Small intestine (tissue), 7 donors: Measurements from ENCODE around the gene VPS45. TPM values are rescaled to one million over a fixed set of nuclear protein-coding genes. Genes with fewer than 3 reads are reported as not detected.
"Not testable (repeated sequence)": the region's sequence is repeated elsewhere in the genome, so short reads cannot be mapped to it uniquely, and the experiment has no call there.

Experiments used
- DNase-seq, 2 donors: peaks; one replicate each; pipeline versions ENCODE4 v3.0.0 to v3.0.0-alpha.2; 2013
- FAIRE-seq: peaks from 2 replicates; lab custom pipeline; 2012; peaks lifted over from hg19 to GRCh38; lab: Jason Lieb, UNC
- H3K27ac ChIP-seq, 3 donors: one replicate each; pipeline ENCODE4 v1.5.1; 2013; ENCODE audit warnings: low read length in 2 of 3, mild to moderate bottlenecking in 2 of 3, control low read depth in 1 of 3, inconsistent platforms in 1 of 3, low read depth in 1 of 3, moderate library complexity in 1 of 3
- H3K27me3 ChIP-seq, 3 donors: one replicate each; pipeline ENCODE4 v1.6.1; 2013; ENCODE audit warnings: low read length in 3 of 3, inconsistent platforms in 1 of 3; ENCODE audit not compliant: control insufficient read depth in 3 of 3, insufficient read depth in 3 of 3
- H3K36me3 ChIP-seq, 3 donors: one replicate each; pipeline ENCODE4 v1.6.1; 2013; ENCODE audit warnings: low read length in 3 of 3, inconsistent platforms in 1 of 3, low read depth in 1 of 3, mild to moderate bottlenecking in 1 of 3, moderate library complexity in 1 of 3; ENCODE audit not compliant: control insufficient read depth in 3 of 3, insufficient read depth in 2 of 3
- H3K4me1 ChIP-seq, 3 donors: one replicate each; pipeline ENCODE4 v1.6.1; 2013; ENCODE audit warnings: low read length in 2 of 3, inconsistent platforms in 1 of 3, low read depth in 1 of 3, mild to moderate bottlenecking in 1 of 3, moderate library complexity in 1 of 3; ENCODE audit not compliant: control insufficient read depth in 3 of 3, insufficient read depth in 2 of 3
- H3K4me3 ChIP-seq, 3 donors: one replicate each; pipeline ENCODE4 v1.5.1; 2013; ENCODE audit warnings: low read length in 3 of 3, control low read depth in 1 of 3, inconsistent platforms in 1 of 3, low read depth in 1 of 3, mild to moderate bottlenecking in 1 of 3, moderate library complexity in 1 of 3
- H3K9me3 ChIP-seq, 2 donors: one replicate each; pipeline ENCODE4 v1.6.1; 2013; ENCODE audit warnings: low read depth in 1 of 2, low read length in 1 of 2; ENCODE audit not compliant: control insufficient read depth in 2 of 2, insufficient read depth in 1 of 2
- WGBS, 3 donors: extraction: QIAGEN DNeasy Blood & Tissue Kit; methylation state at CpG; one replicate each; pipeline ENCODE4 v1.1.7; 2013; 5-methylcytosine and 5-hydroxymethylcytosine counted together
- polyA plus RNA-seq, 4 donors: library from polyadenylated mRNA; stranded (reverse) in 3 of 4; unstranded in 1 of 4; fragments of 200-250 nt in 3 of 4; fragments of 120-200 nt in 1 of 4; gene quantifications; one replicate each; pipeline versions ENCODE4 v1.2.1 to v1.2.3, GENCODE V29; 2013
- donor health status: healthy with polysubstance abuse.
- donor health status: control.
- donor health status: control.
- donor health status: Bipolar disorder and iron deficiency.
- donor health status: healthy.

The VPS45 gene
- polyA plus RNA-seq, 4 donors = 19.2 to 32.1 (median 22.7) TPM

- H3K4me3 ChIP-seq = no peak overlapping the region
- no peaks in the 10 kb centered on the region for H3K27me3 ChIP-seq
- H3K9me3 ChIP-seq = no peaks in the 10 kb centered on the region
- no peaks in the 10 kb centered on the region for H3K4me1 ChIP-seq
- H3K36me3 ChIP-seq = no peaks in the 10 kb centered on the region
- DNase-seq (no peak), FAIRE-seq (no peak)
- no peak overlapping the region for H3K27ac ChIP-seq
Observed at GRCh38 chr1:150034336-150034735, 33.2 kb upstream of the VPS45 start.

- FAIRE-seq = no peak
- Histone ChIP-seq H3K4me1 (no peaks in the 10 kb centered on the region), H3K36me3 (no peaks in the 10 kb centered on the region), H3K9me3 (no peaks in the 10 kb centered on the region), H3K27ac (no peak overlapping the region), H3K4me3 (no peak overlapping the region), H3K27me3 (no peaks in the 10 kb centered on the region)
- WGBS, 3 donors = 82 to 95% (median 86%) methylated on average over 2 of the region's 2 CpGs
- no peak for DNase-seq
Observed at GRCh38 chr1:150049926-150050325, 17.6 kb upstream of the VPS45 start.

GRCh38 chr1:150051089-150051373, 16.5 kb upstream of the VPS45 start:
- H3K4me1 ChIP-seq = no peaks in the 10 kb centered on the region
- no peak for DNase-seq
- H3K27ac ChIP-seq = no peak overlapping the region
- no peak overlapping the region for H3K4me3 ChIP-seq
- 50 to 62% (median 58%) methylated on average over 7 of the region's 7 CpGs for WGBS, 3 donors
- no peaks in the 10 kb centered on the region for H3K27me3 ChIP-seq
- FAIRE-seq = no peak
- H3K36me3 ChIP-seq = no peaks in the 10 kb centered on the region
- no peaks in the 10 kb centered on the region for H3K9me3 ChIP-seq

GRCh38 chr1:150051905-150052412, 15.6 kb upstream of the VPS45 start:
- H3K27ac ChIP-seq, H3K9me3 ChIP-seq, H3K36me3 ChIP-seq, DNase-seq, H3K4me3 ChIP-seq, H3K27me3 ChIP-seq, H3K4me1 ChIP-seq, FAIRE-seq: not testable (repeated sequence)
- 47 to 74% (median 58%) methylated on average over 3 of the region's 3 CpGs for WGBS, 3 donors

- DNase-seq = no peak
- no peaks in the 10 kb centered on the region for H3K9me3 ChIP-seq
- no peaks in the 10 kb centered on the region for H3K36me3 ChIP-seq
- H3K4me1 ChIP-seq = no peaks in the 10 kb centered on the region
- H3K27ac ChIP-seq = no peak overlapping the region
- no peaks in the 10 kb centered on the region for H3K27me3 ChIP-seq
- 58 to 61% (median 58%) methylated on average over 3 of the region's 3 CpGs for WGBS, 3 donors
- H3K4me3 ChIP-seq = no peak overlapping the region
- FAIRE-seq = no peak
Observed at GRCh38 chr1:150053926-150054325, 13.7 kb upstream of the VPS45 start.

GRCh38 chr1:150055507-150055906, 12.1 kb upstream of the VPS45 start:
- not testable (repeated sequence) for H3K36me3 ChIP-seq, DNase-seq, H3K9me3 ChIP-seq, H3K27me3 ChIP-seq, H3K27ac ChIP-seq, H3K4me3 ChIP-seq, H3K4me1 ChIP-seq, FAIRE-seq
- WGBS, 3 donors = 92 to 94% (median 94%) methylated on average over 4 of the region's 4 CpGs

- FAIRE-seq (no peak), DNase-seq (no peak)
- Histone ChIP-seq H3K4me1 (no peaks in the 10 kb centered on the region), H3K27me3 (no peaks in the 10 kb centered on the region), H3K9me3 (no peaks in the 10 kb centered on the region), H3K4me3 (no peak overlapping the region), H3K36me3 (no peaks in the 10 kb centered on the region), H3K27ac (no peak overlapping the region)
- 82 to 85% (median 84%) methylated on average over 1 of the region's 1 CpG for WGBS, 3 donors
Observed at GRCh38 chr1:150056407-150056806, 11.2 kb upstream of the VPS45 start.

- Histone ChIP-seq H3K4me1 (no peaks in the 10 kb centered on the region), H3K9me3 (no peaks in the 10 kb centered on the region), H3K27me3 (no peaks in the 10 kb centered on the region), H3K27ac (no peak overlapping the region), H3K4me3 (no peak overlapping the region), H3K36me3 (no peaks in the 10 kb centered on the region)
- FAIRE-seq = no peak
- no peak for DNase-seq
- WGBS, 3 donors = 57 to 64% (median 60%) methylated on average over 4 of the region's 4 CpGs
Observed at GRCh38 chr1:150060260-150060659, 7.3 kb upstream of the VPS45 start.

- DNase-seq (no peak), FAIRE-seq (no peak)
- Histone ChIP-seq H3K27me3 (no peaks in the 10 kb centered on the region), H3K4me1 (no peaks in the 10 kb centered on the region), H3K36me3 (no peaks in the 10 kb centered on the region), H3K9me3 (no peaks in the 10 kb centered on the region), H3K4me3 (no peak overlapping the region), H3K27ac (no peak overlapping the region)
- WGBS, 3 donors = 60 to 70% (median 64%) methylated on average over 3 of the region's 3 CpGs
Observed at GRCh38 chr1:150061632-150062101, 5.9 kb upstream of the VPS45 start.
